OCI-LY1 (cell line): ENCODE data around the gene ITFG1.

Experiments used
- H2AFZ ChIP-seq: fragments of 200-600 bp; sonication (generic), shearing (Covaris generic); 2 replicates; pipeline ENCODE4 v1.6.0; 2014; ENCODE audit warnings: antibody characterized with exemption, mild to moderate bottlenecking, low read length
- H3F3A ChIP-seq: fragments of 200-600 bp; sonication (generic), shearing (Covaris generic); 2 replicates; pipeline ENCODE4 v1.6.0; 2014; ENCODE audit warnings: mild to moderate bottlenecking, antibody characterized with exemption, low read length, moderate library complexity; ENCODE audit not compliant: insufficient read depth
- H3K27ac ChIP-seq: fragments of 200-600 bp; sonication (generic); 2 replicates; pipeline ENCODE4 v1.5.1; 2014; ENCODE audit warnings: low read length, mixed run types, mild to moderate bottlenecking, low read depth; ENCODE audit not compliant: poor library complexity, severe bottlenecking
- H3K27me3 ChIP-seq: fragments of 200-600 bp; sonication (generic); 2 replicates; pipeline ENCODE4 v1.6.0; 2014; ENCODE audit warnings: antibody characterized with exemption, mild to moderate bottlenecking, low read length, moderate library complexity; ENCODE audit not compliant: insufficient read depth
- H3K36me3 ChIP-seq: fragments of 200-600 bp; sonication (generic); 2 replicates; pipeline ENCODE4 v1.6.1; 2014; ENCODE audit warnings: mild to moderate bottlenecking, antibody characterized with exemption, low read length, moderate library complexity, mixed read lengths; ENCODE audit not compliant: insufficient read depth
- H3K4me1 ChIP-seq: fragments of 200-600 bp; sonication (generic); 2 replicates; pipeline ENCODE4 v1.5.1; 2014; ENCODE audit warnings: mild to moderate bottlenecking, low read length, moderate library complexity; ENCODE audit not compliant: insufficient read depth, severe bottlenecking
- H3K4me2 ChIP-seq: fragments of 200-600 bp; sonication (generic), shearing (Covaris generic); 2 replicates; pipeline ENCODE4 v1.6.1; 2014; ENCODE audit warnings: low read length
- H3K4me3 ChIP-seq: fragments of 200-600 bp; sonication (generic); 2 replicates; pipeline ENCODE4 v1.5.1; 2014; ENCODE audit warnings: low read length, low read depth, mild to moderate bottlenecking, mixed read lengths; ENCODE audit not compliant: poor library complexity, severe bottlenecking
- H3K79me2 ChIP-seq: fragments of 200-600 bp; shearing (Covaris generic); 2 replicates; pipeline ENCODE4 v1.6.1; 2016; ENCODE audit warnings: mixed run types, low read length, mixed read lengths; ENCODE audit not compliant: insufficient read depth
- H3K9ac ChIP-seq: fragments of 200-600 bp; sonication (generic), shearing (Covaris generic); 2 replicates; pipeline ENCODE4 v1.6.1; 2014; ENCODE audit warnings: mild to moderate bottlenecking, low read length, mixed read lengths
- H3K9me2 ChIP-seq: fragments of 200-600 bp; sonication (generic), shearing (Covaris generic); 2 replicates; pipeline ENCODE4 v1.6.1; 2014; ENCODE audit warnings: low read depth, mild to moderate bottlenecking, low read length, mixed read lengths
- H3K9me3 ChIP-seq: fragments of 200-600 bp; shearing (Covaris generic); 2 replicates; pipeline ENCODE4 v1.6.1; 2014; ENCODE audit warnings: low read length, mixed read lengths
- H4K20me1 ChIP-seq: fragments of 200-600 bp; sonication (generic), shearing (Covaris generic); 2 replicates; pipeline ENCODE4 v1.6.0; 2016; ENCODE audit warnings: mild to moderate bottlenecking, low read length; ENCODE audit not compliant: insufficient read depth
- EZH2 ChIP-seq: fragments of 200-600 bp; sonication (generic), shearing (Covaris generic); IDR thresholded peaks from 2 replicates; pipeline ENCODE4 v1.8.0; 2017; ENCODE audit warnings: borderline replicate concordance, mixed run types, mild to moderate bottlenecking, antibody characterized with exemption, low read length, moderate library complexity, mixed read lengths
- TF ChIP-seq, protein P1 (sequence below): fragments of 200-600 bp; sonication (generic), shearing (Covaris generic); IDR thresholded peaks from 2 replicates; pipeline ENCODE4 v1.5.1; 2017; ENCODE audit warnings: mild to moderate bottlenecking, antibody characterized with exemption, low read length, moderate library complexity, mixed read lengths

Gene ITFG1

DNA sequence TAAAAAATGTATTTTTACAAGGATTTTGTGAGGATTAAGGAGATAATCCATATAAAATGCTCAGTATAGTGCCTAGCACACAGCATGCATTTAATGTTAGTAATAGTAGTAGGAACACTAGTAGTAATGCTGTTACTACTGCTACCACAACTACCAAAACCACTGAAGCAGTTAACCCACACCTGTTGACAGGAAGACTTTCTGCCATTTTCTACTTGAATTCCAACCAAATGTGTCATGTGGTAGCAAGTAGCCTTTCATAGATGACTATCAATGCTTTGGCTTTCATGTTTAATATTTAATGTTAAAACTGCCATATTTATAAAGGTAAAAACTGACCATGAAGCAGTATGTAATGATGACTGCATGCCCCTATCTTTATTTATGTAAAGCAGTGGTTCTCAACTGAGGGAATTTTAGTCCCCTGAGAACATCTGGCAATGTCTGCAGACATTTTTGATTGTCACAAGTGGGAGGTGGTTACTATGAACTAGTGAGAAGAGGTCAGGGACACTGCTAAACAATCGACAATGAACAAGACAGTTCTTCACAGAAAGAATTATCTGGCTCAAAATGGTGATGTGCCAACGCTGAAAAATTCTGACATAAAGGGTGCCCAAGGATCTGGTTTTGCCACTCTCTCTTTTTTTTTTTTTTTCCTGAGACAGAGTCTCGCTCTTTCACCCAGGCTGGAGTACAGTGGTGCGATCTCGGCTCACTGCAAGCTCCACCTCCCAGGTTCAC is 89.4 kb downstream of the ITFG1 start:
- no peaks in the 10 kb centered on the region for H3K9me3 ChIP-seq
- H3K27ac ChIP-seq = no peak overlapping the region
- peaks cover 3% of the 10 kb centered on the region; the same call in 1 of the 2 replicates for H3F3A ChIP-seq
- peaks cover 80% of the 10 kb centered on the region for H3K36me3 ChIP-seq
- no peaks in the 10 kb centered on the region for H4K20me1 ChIP-seq
- TF ChIP-seq EZH2 = no peak
- TF ChIP-seq, protein P1, sequence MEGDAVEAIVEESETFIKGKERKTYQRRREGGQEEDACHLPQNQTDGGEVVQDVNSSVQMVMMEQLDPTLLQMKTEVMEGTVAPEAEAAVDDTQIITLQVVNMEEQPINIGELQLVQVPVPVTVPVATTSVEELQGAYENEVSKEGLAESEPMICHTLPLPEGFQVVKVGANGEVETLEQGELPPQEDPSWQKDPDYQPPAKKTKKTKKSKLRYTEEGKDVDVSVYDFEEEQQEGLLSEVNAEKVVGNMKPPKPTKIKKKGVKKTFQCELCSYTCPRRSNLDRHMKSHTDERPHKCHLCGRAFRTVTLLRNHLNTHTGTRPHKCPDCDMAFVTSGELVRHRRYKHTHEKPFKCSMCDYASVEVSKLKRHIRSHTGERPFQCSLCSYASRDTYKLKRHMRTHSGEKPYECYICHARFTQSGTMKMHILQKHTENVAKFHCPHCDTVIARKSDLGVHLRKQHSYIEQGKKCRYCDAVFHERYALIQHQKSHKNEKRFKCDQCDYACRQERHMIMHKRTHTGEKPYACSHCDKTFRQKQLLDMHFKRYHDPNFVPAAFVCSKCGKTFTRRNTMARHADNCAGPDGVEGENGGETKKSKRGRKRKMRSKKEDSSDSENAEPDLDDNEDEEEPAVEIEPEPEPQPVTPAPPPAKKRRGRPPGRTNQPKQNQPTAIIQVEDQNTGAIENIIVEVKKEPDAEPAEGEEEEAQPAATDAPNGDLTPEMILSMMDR = no peak
- no peak overlapping the region for H3K4me3 ChIP-seq
- no peak overlapping the region for H3K9ac ChIP-seq
- no peak overlapping the region for H2AFZ ChIP-seq
- no peaks in the 10 kb centered on the region for H3K79me2 ChIP-seq
- H3K9me2 ChIP-seq = no peaks in the 10 kb centered on the region
- H3K27me3 ChIP-seq = no peaks in the 10 kb centered on the region
- no peak overlapping the region for H3K4me2 ChIP-seq
- H3K4me1 ChIP-seq = no peaks in the 10 kb centered on the region

DNA sequence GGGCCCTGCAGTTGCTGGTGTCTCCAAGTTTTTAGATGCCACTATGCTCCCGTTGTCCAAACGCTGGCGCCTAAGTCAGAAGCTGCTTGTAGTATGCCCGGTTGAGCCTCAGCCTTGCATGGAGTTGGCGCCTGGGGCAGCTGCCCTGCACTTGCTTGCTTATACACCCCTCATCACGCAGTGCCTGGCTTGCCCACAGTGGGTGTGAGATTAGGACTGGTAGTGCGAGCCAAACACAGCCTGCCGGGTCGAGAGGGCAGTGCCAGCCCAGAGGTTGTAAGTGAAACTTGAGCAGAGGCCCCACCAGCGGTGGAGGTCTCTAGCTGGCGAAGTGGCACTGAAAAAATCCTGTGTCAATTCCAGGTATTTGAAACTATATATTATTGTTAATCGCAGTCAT is 90.3 kb downstream of the ITFG1 start:
- no peak overlapping the region for H3K9ac ChIP-seq
- no peaks in the 10 kb centered on the region for H4K20me1 ChIP-seq
- H3K79me2 ChIP-seq = no peaks in the 10 kb centered on the region
- H3K9me3 ChIP-seq = no peaks in the 10 kb centered on the region
- no peaks in the 10 kb centered on the region for H3K4me1 ChIP-seq
- H3F3A ChIP-seq = no peaks in the 10 kb centered on the region
- no peak overlapping the region for H3K27ac ChIP-seq
- peaks cover 78% of the 10 kb centered on the region for H3K36me3 ChIP-seq
- H3K4me2 ChIP-seq = no peak overlapping the region
- no peaks in the 10 kb centered on the region for H3K27me3 ChIP-seq
- H3K9me2 ChIP-seq = no peaks in the 10 kb centered on the region
- TF ChIP-seq EZH2 = no peak
- TF ChIP-seq, protein P1 = no peak
- no peak overlapping the region for H3K4me3 ChIP-seq
- H2AFZ ChIP-seq = no peak overlapping the region

DNA sequence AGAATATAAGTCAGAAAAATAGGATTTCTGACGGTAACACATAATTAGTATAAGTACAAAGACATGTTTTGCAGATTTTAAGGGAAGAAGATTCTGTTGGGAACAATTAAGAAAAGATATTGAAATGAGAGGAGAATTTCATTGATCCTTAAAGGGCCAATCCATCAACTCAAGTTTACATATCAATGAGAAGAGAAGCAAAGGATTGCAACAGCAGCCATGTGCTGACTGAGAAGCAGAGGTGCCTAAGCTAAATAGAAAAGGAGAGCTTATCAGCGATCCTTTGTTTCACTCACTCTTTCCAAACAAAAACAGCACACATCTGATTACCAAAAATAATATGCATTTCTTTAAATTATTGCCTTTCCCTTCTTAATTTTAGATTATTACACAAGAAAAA is 94.6 kb downstream of the ITFG1 start:
- no peak overlapping the region for H3K4me2 ChIP-seq
- no peaks in the 10 kb centered on the region for H3K27me3 ChIP-seq
- H3K4me3 ChIP-seq = no peak overlapping the region
- no peak overlapping the region for H3K9ac ChIP-seq
- H3K9me3 ChIP-seq = no peaks in the 10 kb centered on the region
- no peaks in the 10 kb centered on the region for H4K20me1 ChIP-seq
- no peak overlapping the region for H3K27ac ChIP-seq
- H2AFZ ChIP-seq = no peak overlapping the region
- no peaks in the 10 kb centered on the region for H3K4me1 ChIP-seq
- H3F3A ChIP-seq = no peaks in the 10 kb centered on the region
- H3K9me2 ChIP-seq = no peaks in the 10 kb centered on the region
- H3K36me3 ChIP-seq = peaks cover 75% of the 10 kb centered on the region
- no peak for TF ChIP-seq EZH2
- TF ChIP-seq, protein P1 = no peak
- H3K79me2 ChIP-seq = no peaks in the 10 kb centered on the region
